MM.1S (cell line): ENCODE measurements around the gene ANKS1B.

ENCODE experiments used
- EZH2 ChIP-seq: fragments of 300-600 bp; sonication (generic); optimal IDR thresholded peaks from 2 replicates; pipeline ENCODE3; 2017; ENCODE audit warnings: low read depth, mild to moderate bottlenecking, antibody characterized with exemption, low read length, mixed read lengths
- TF ChIP-seq, protein P1 (sequence below): fragments of 300-600 bp; sonication (generic); IDR thresholded peaks from 2 replicates; pipeline ENCODE4 v1.5.1; 2016; ENCODE audit warnings: antibody characterized with exemption, low read length, mixed read lengths

DNA sequence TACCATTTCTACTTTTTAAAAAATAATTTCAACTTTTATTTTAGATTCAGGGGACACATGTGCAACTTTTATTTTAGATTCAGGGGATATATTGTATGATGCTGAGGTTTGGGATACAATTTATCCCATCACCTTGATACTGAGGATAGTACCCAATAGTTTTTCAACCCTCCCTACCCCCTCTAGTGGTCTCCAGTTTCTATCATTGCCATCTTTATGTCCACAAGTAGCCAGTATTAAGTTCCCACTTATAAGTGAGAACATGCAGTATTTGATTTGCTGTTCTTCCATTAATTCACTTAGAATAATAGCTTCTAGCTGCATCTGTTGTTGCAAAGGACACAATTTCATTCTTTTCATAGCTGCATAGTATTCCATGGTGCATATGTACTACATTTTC, 162.5 kb downstream of the ANKS1B start:
- TF ChIP-seq, protein P1, sequence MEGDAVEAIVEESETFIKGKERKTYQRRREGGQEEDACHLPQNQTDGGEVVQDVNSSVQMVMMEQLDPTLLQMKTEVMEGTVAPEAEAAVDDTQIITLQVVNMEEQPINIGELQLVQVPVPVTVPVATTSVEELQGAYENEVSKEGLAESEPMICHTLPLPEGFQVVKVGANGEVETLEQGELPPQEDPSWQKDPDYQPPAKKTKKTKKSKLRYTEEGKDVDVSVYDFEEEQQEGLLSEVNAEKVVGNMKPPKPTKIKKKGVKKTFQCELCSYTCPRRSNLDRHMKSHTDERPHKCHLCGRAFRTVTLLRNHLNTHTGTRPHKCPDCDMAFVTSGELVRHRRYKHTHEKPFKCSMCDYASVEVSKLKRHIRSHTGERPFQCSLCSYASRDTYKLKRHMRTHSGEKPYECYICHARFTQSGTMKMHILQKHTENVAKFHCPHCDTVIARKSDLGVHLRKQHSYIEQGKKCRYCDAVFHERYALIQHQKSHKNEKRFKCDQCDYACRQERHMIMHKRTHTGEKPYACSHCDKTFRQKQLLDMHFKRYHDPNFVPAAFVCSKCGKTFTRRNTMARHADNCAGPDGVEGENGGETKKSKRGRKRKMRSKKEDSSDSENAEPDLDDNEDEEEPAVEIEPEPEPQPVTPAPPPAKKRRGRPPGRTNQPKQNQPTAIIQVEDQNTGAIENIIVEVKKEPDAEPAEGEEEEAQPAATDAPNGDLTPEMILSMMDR, result no peak
- no peak for TF ChIP-seq EZH2
